SK-N-SH treated with all-trans-retinoic acid at 6 μM for 48 hours (cell line): Measurements from ENCODE around the gene CLMN.
"Not testable (repeated sequence)": the region's sequence is repeated elsewhere in the genome, so short reads cannot be mapped to it uniquely, and the experiment has no call there.

ENCODE experiments used
- ATAC-seq: fragments of 200-7000 bp; cut with Tn5 transposase; 3 replicates; pipeline ENCODE4 v1.9.1; 2020; ENCODE audit warnings: mild to moderate bottlenecking, moderate library complexity
- ARNTL ChIP-seq: fragments of 450-650 bp; formaldehyde crosslinking; IDR thresholded peaks from 2 replicates; pipeline ENCODE4 v1.5.0; 2020; ENCODE audit warnings: low read depth, mild to moderate bottlenecking, moderate library complexity, borderline replicate concordance
- BACH2 ChIP-seq: fragments of 250-450 bp; sonication (Bioruptor Pico); IDR thresholded peaks from 2 replicates; pipeline ENCODE4 v1.9.0; 2021; ENCODE audit warnings: mild to moderate bottlenecking, borderline replicate concordance
- CREB5 ChIP-seq: fragments of 250-450 bp; sonication (Bioruptor Pico); IDR thresholded peaks from 2 replicates; pipeline ENCODE4 v1.5.1; 2020; ENCODE audit warnings: low read depth, mild to moderate bottlenecking, moderate library complexity
- CSDC2 ChIP-seq: fragments of 250-450 bp; sonication (Bioruptor Pico); IDR thresholded peaks from 2 replicates; pipeline ENCODE4 v1.5.0; 2020; ENCODE audit warnings: mild to moderate bottlenecking, moderate library complexity
- ESRRG ChIP-seq: fragments of 250-450 bp; sonication (Bioruptor Pico); IDR thresholded peaks from 2 replicates; pipeline ENCODE4 v1.6.1; 2021; ENCODE audit warnings: mild to moderate bottlenecking
- GLIS3 ChIP-seq: fragments of 250-450 bp; sonication (Bioruptor Pico); IDR thresholded peaks from 2 replicates; pipeline ENCODE4 v1.5.0; 2020; ENCODE audit warnings: mild to moderate bottlenecking, moderate library complexity
- ISL1 ChIP-seq: fragments of 250-450 bp; sonication (Bioruptor Pico); IDR thresholded peaks from 2 replicates; pipeline ENCODE4 v2.1.2; 2022; ENCODE audit warnings: mild to moderate bottlenecking, moderate library complexity
- OSR1 ChIP-seq: fragments of 250-450 bp; sonication (Bioruptor Pico); IDR thresholded peaks from 2 replicates; pipeline ENCODE4 v1.8.0; 2022; ENCODE audit warnings: moderate library complexity, mild to moderate bottlenecking, inconsistent platforms
- PATZ1 ChIP-seq: fragments of 250-450 bp; sonication (Bioruptor Pico); IDR thresholded peaks from 2 replicates; pipeline ENCODE4 v1.8.0; 2020; ENCODE audit warnings: mild to moderate bottlenecking, moderate library complexity, borderline replicate concordance
- POU6F1 ChIP-seq: fragments of 250-450 bp; sonication (Bioruptor Pico); IDR thresholded peaks from 2 replicates; pipeline ENCODE4 v1.8.0; 2021; ENCODE audit warnings: low read depth, mild to moderate bottlenecking, moderate library complexity, borderline replicate concordance
- PPARA ChIP-seq: fragments of 250-450 bp; sonication (Bioruptor Pico); IDR thresholded peaks from 2 replicates; pipeline ENCODE4 v1.5.0; 2020; ENCODE audit warnings: mild to moderate bottlenecking, borderline replicate concordance
- RARB ChIP-seq: fragments of 250-450 bp; sonication (Bioruptor Pico); IDR thresholded peaks from 2 replicates; pipeline ENCODE4 v1.8.0; 2021; ENCODE audit warnings: mild to moderate bottlenecking, moderate library complexity
- SNAI2 ChIP-seq: fragments of 250-450 bp; sonication (Bioruptor Pico); IDR thresholded peaks from 2 replicates; pipeline ENCODE4 v1.5.0; 2020; ENCODE audit warnings: mild to moderate bottlenecking, moderate library complexity
- TCF4 ChIP-seq: fragments of 250-450 bp; sonication (Bioruptor Pico); IDR thresholded peaks from 2 replicates; pipeline ENCODE4 v1.8.0; 2021; ENCODE audit warnings: mild to moderate bottlenecking, moderate library complexity, borderline replicate concordance
- TOX ChIP-seq: fragments of 250-450 bp; sonication (Bioruptor Pico); IDR thresholded peaks from 2 replicates; pipeline ENCODE4 v1.8.0; 2021; ENCODE audit warnings: mild to moderate bottlenecking, moderate library complexity, borderline replicate concordance
- TSHZ2 ChIP-seq: fragments of 250-450 bp; sonication (Bioruptor Pico); IDR thresholded peaks from 2 replicates; pipeline ENCODE4 v1.5.0; 2020; ENCODE audit warnings: mild to moderate bottlenecking, moderate library complexity
- ZC3H10 ChIP-seq: fragments of 250-450 bp; sonication (Bioruptor Pico); IDR thresholded peaks from 2 replicates; pipeline ENCODE4 v1.5.1; 2021; ENCODE audit warnings: mild to moderate bottlenecking, moderate library complexity
- ZFP3 ChIP-seq: fragments of 250-450 bp; sonication (Bioruptor Pico); IDR thresholded peaks from 2 replicates; pipeline ENCODE4 v1.5.0; 2020; ENCODE audit warnings: mild to moderate bottlenecking, moderate library complexity
- ZFP30 ChIP-seq: fragments of 450-650 bp; formaldehyde crosslinking; IDR thresholded peaks from 2 replicates; pipeline ENCODE4 v1.5.0; 2022; ENCODE audit warnings: mild to moderate bottlenecking, moderate library complexity
- ZNF565 ChIP-seq: fragments of 450-650 bp; formaldehyde crosslinking; conservative IDR thresholded peaks from 2 replicates; pipeline ENCODE4 v1.5.0; 2020; ENCODE audit warnings: low read depth, mild to moderate bottlenecking, moderate library complexity
- ZNF70 ChIP-seq: fragments of 450-650 bp; formaldehyde crosslinking; IDR thresholded peaks from 2 replicates; pipeline ENCODE4 v1.5.0; 2020; ENCODE audit warnings: mild to moderate bottlenecking, moderate library complexity
- ZNF8 ChIP-seq: fragments of 450-650 bp; formaldehyde crosslinking; IDR thresholded peaks from 2 replicates; pipeline ENCODE4 v1.5.0; 2020; ENCODE audit warnings: mild to moderate bottlenecking, moderate library complexity

Gene CLMN

GRCh38 chr14:95182379-95182778 lies 137.3 kb downstream of the CLMN start:
- no peak for ATAC-seq
- no peak for TF ChIP-seq OSR1 (CRISPR knock-in tag)
- no peak for TF ChIP-seq ESRRG
- TF ChIP-seq ISL1 (CRISPR knock-in tag), result no peak
- no peak for TF ChIP-seq ARNTL (CRISPR knock-in tag)
- TF ChIP-seq ZNF70, result no peak
- TF ChIP-seq ZFP3 (CRISPR knock-in tag), result no peak
- TF ChIP-seq CREB5, result no peak
- TF ChIP-seq TOX (CRISPR knock-in tag), result no peak
- no peak for TF ChIP-seq TSHZ2 (CRISPR knock-in tag)
- TF ChIP-seq TCF4 (CRISPR knock-in tag), result no peak
- TF ChIP-seq ZNF8, result no peak
- no peak for TF ChIP-seq BACH2
- no peak for TF ChIP-seq RARB
- no peak for TF ChIP-seq SNAI2 (CRISPR knock-in tag)
- TF ChIP-seq PPARA (CRISPR knock-in tag), result no peak
- TF ChIP-seq, all 23 proteins: peak for 0

- ATAC-seq, result no peak
- TF ChIP-seq POU6F1 (CRISPR knock-in tag) (no peak), ESRRG (no peak), GLIS3 (CRISPR knock-in tag) (no peak), CSDC2 (no peak), ZNF565 (CRISPR knock-in tag) (no peak), ARNTL (CRISPR knock-in tag) (no peak), BACH2 (no peak), OSR1 (CRISPR knock-in tag) (no peak), RARB (no peak), ZC3H10 (CRISPR knock-in tag) (no peak), TOX (CRISPR knock-in tag) (no peak), ISL1 (CRISPR knock-in tag) (no peak), PATZ1 (CRISPR knock-in tag) (no peak), ZFP3 (CRISPR knock-in tag) (no peak), CREB5 (no peak), ZFP30 (no peak), ZNF8 (no peak)
Measured at GRCh38 chr14:95180966-95181741, 138.6 kb downstream of the CLMN start.

GRCh38 chr14:95175670-95176069 lies 144.0 kb downstream of the CLMN start:
- not testable (repeated sequence) for ATAC-seq
